ENCODE measurements around the gene ITGB5.
"Not testable (repeated sequence)": the region's sequence is repeated elsewhere in the genome, so short reads cannot be mapped to it uniquely, and the experiment has no call there.

Gene ITGB5

GRCh38 chr3:124769462-124769861 is 117.7 kb downstream of the ITGB5 start:
- no peak for DNase-seq

GRCh38 chr3:124768812-124769211 is 118.4 kb downstream of the ITGB5 start:
- DNase-seq: no peak

GRCh38 chr3:124767691-124768090 is 119.5 kb downstream of the ITGB5 start:
- no peak for DNase-seq

- no peak for DNase-seq
Observed at GRCh38 chr3:124767264-124767663, 119.9 kb downstream of the ITGB5 start.

GRCh38 chr3:124766113-124767095 is 120.8 kb downstream of the ITGB5 start:
- no peak for DNase-seq

GRCh38 chr3:124765197-124765840 is 121.8 kb downstream of the ITGB5 start:
- DNase-seq: no peak

GRCh38 chr3:124764746-124765145 is 122.4 kb downstream of the ITGB5 start:
- DNase-seq: no peak

- no peak for DNase-seq
Observed at GRCh38 chr3:124763644-124764358, 123.4 kb downstream of the ITGB5 start.

- DNase-seq: no peak
Observed at GRCh38 chr3:124763206-124763605, 124.0 kb downstream of the ITGB5 start.

- DNase-seq: no peak
Observed at GRCh38 chr3:124762661-124763011, 124.5 kb downstream of the ITGB5 start.

- DNase-seq: no peak
Observed at GRCh38 chr3:124761935-124762660, 125.1 kb downstream of the ITGB5 start.

- DNase-seq: peak; percentile 77
Observed at GRCh38 chr3:124761250-124761796, 125.8 kb downstream of the ITGB5 start.

- peak; percentile 71 for DNase-seq
Observed at GRCh38 chr3:124760601-124761000, 126.6 kb downstream of the ITGB5 start.

- no peak for DNase-seq
Observed at GRCh38 chr3:124759666-124760401, 127.3 kb downstream of the ITGB5 start.

- DNase-seq: no peak
Observed at GRCh38 chr3:124758851-124759635, 128.1 kb downstream of the ITGB5 start.

- DNase-seq: not testable (repeated sequence)
Observed at GRCh38 chr3:124757926-124758325, 129.2 kb downstream of the ITGB5 start.

GRCh38 chr3:124752051-124752450 is 135.1 kb downstream of the ITGB5 start:
- DNase-seq: no peak

GRCh38 chr3:124751501-124751900 is 135.7 kb downstream of the ITGB5 start:
- no peak for DNase-seq

GRCh38 chr3:124749877-124750276 is 137.3 kb downstream of the ITGB5 start:
- DNase-seq: not testable (repeated sequence)

- DNase-seq: no peak
Observed at GRCh38 chr3:124748560-124749198, 138.5 kb downstream of the ITGB5 start.
